GM23338 (cell line): ENCODE data around the gene KLHL13. TPM values are rescaled to one million over a fixed set of nuclear protein-coding genes. Genes with fewer than 3 reads are reported as not detected.

Experiments used
- ATAC-seq: fragments of 200-7000 bp; cut with Tn5 transposase; 3 replicates; pipeline ENCODE4 v1.9.1; 2020
- DNase-seq: peaks from one replicate; pipeline ENCODE4 v3.0.0-alpha.2; 2015; ENCODE audit warnings: low spot score
- H2AFZ ChIP-seq: fragments of 200-600 bp; sonication (generic); 2 replicates; pipeline ENCODE4 v1.8.0; 2016; ENCODE audit warnings: antibody characterized with exemption, mild to moderate bottlenecking, moderate library complexity
- H3F3A ChIP-seq: fragments of 200-600 bp; sonication (generic); replicated peaks from 2 replicates; pipeline ENCODE4 v1.8.0; 2017; ENCODE audit warnings: antibody characterized with exemption, mixed run types, low read depth
- H3K27ac ChIP-seq: fragments of 200-600 bp; sonication (generic); 2 replicates; pipeline ENCODE4 v1.6.1; 2016; ENCODE audit warnings: low read depth
- H3K27me3 ChIP-seq: fragments of 200-600 bp; sonication (generic); 2 replicates; pipeline ENCODE4 v1.8.0; 2016; ENCODE audit warnings: mild to moderate bottlenecking, mixed run types, moderate library complexity; ENCODE audit not compliant: insufficient read depth
- H3K36me3 ChIP-seq: fragments of 200-600 bp; sonication (generic); 2 replicates; pipeline ENCODE4 v1.8.0; 2016; ENCODE audit warnings: mild to moderate bottlenecking; ENCODE audit not compliant: insufficient read depth
- H3K4me1 ChIP-seq: fragments of 200-600 bp; sonication (generic); 2 replicates; pipeline ENCODE4 v1.8.0; 2016; ENCODE audit warnings: mild to moderate bottlenecking, moderate library complexity; ENCODE audit not compliant: insufficient read depth
- H3K4me2 ChIP-seq: fragments of 200-600 bp; sonication (generic); 2 replicates; pipeline ENCODE4 v1.7.1; 2017; ENCODE audit warnings: mixed run types
- H3K4me3 ChIP-seq: fragments of 200-600 bp; sonication (generic); 2 replicates; pipeline ENCODE4 v1.6.1; 2016; ENCODE audit warnings: mixed run types
- H3K79me2 ChIP-seq: fragments of 200-600 bp; sonication (generic); replicated peaks from 2 replicates; pipeline ENCODE4 v1.8.0; 2017; ENCODE audit warnings: mild to moderate bottlenecking; ENCODE audit not compliant: insufficient read depth
- H3K9me2 ChIP-seq: fragments of 200-600 bp; sonication (generic); 2 replicates; pipeline ENCODE4 v1.8.0; 2017; ENCODE audit not compliant: insufficient read depth
- H4K20me1 ChIP-seq: fragments of 200-600 bp; sonication (generic); replicated peaks from 2 replicates; pipeline ENCODE4 v1.8.0; 2017; ENCODE audit warnings: mild to moderate bottlenecking; ENCODE audit not compliant: insufficient read depth
- H3K27ac Mint-ChIP-seq: 2 replicates; pipeline ENCODE4 v1.8.0; 2020; ENCODE audit warnings: inconsistent platforms, mild to moderate bottlenecking, moderate library complexity, mixed read lengths
- H3K27me3 Mint-ChIP-seq: 3 replicates; pipeline ENCODE4 v1.8.0; 2022; ENCODE audit warnings: low read depth, mild to moderate bottlenecking, moderate library complexity, mixed read lengths, inconsistent platforms; ENCODE audit not compliant: insufficient read depth, poor library complexity
- H3K36me3 Mint-ChIP-seq: 3 replicates; pipeline ENCODE4 v1.8.0; 2021; ENCODE audit warnings: low read depth, mild to moderate bottlenecking, inconsistent platforms, moderate library complexity, mixed read lengths
- H3K4me1 Mint-ChIP-seq: 3 replicates; pipeline ENCODE4 v1.8.0; 2020; ENCODE audit warnings: mild to moderate bottlenecking, inconsistent platforms, mixed read lengths
- H3K4me3 Mint-ChIP-seq: 3 replicates; pipeline ENCODE4 v1.8.0; 2021; ENCODE audit warnings: moderate library complexity, mild to moderate bottlenecking, inconsistent platforms, mixed read lengths
- H3K9me3 Mint-ChIP-seq: 3 replicates; pipeline ENCODE4 v1.8.0; 2020; ENCODE audit warnings: moderate library complexity, mild to moderate bottlenecking, inconsistent platforms, mixed read lengths
- CREB1 ChIP-seq: fragments of 250-450 bp; sonication (Bioruptor Pico); IDR thresholded peaks from 2 replicates; pipeline ENCODE4 v1.5.0; 2020; ENCODE audit warnings: low read depth, mild to moderate bottlenecking, moderate library complexity
- CTCF ChIP-seq, 2 experiments: fragments of 200-600 bp in 1 of 2; sonication (generic) in 1 of 2; conservative IDR thresholded peaks; 2 replicates each; pipeline versions ENCODE4 v1.5.1 to v1.6.1; 2016 to 2017; ENCODE audit warnings: antibody characterized with exemption in 2 of 2, low read depth in 2 of 2, mild to moderate bottlenecking in 2 of 2, moderate library complexity in 1 of 2
- ETS1 ChIP-seq: IDR thresholded peaks from 2 replicates; pipeline ENCODE4 v1.6.1; 2016; ENCODE audit warnings: antibody characterized with exemption
- EZH2 ChIP-seq: fragments of 200-600 bp; sonication (generic); IDR thresholded peaks from one replicate; pipeline ENCODE4 v1.8.0; 2017; ENCODE audit warnings: antibody characterized with exemption, mild to moderate bottlenecking, low read depth; ENCODE audit not compliant: unreplicated experiment
- EZH2phosphoT487 ChIP-seq: fragments of 200-600 bp; sonication (generic); IDR thresholded peaks from one replicate; pipeline ENCODE4 v1.8.1; 2018; ENCODE audit warnings: antibody characterized with exemption; ENCODE audit not compliant: unreplicated experiment
- JUNB ChIP-seq: IDR thresholded peaks from one replicate; pipeline ENCODE4 v1.6.1; 2016; ENCODE audit warnings: antibody characterized with exemption; ENCODE audit not compliant: unreplicated experiment
- NANOG ChIP-seq: IDR thresholded peaks from 2 replicates; pipeline ENCODE4 v1.6.1; 2016; ENCODE audit warnings: antibody characterized with exemption, borderline replicate concordance
- POLR2AphosphoS5 ChIP-seq: IDR thresholded peaks from 2 replicates; pipeline ENCODE4 v1.6.1; 2016; ENCODE audit warnings: antibody characterized with exemption, low read depth
- STAT1 ChIP-seq: IDR thresholded peaks from one replicate; pipeline ENCODE4 v1.6.1; 2016; ENCODE audit warnings: antibody characterized with exemption; ENCODE audit not compliant: unreplicated experiment
- ZNF114 ChIP-seq: fragments of 250-450 bp; sonication (Bioruptor Pico); IDR thresholded peaks from 2 replicates; pipeline ENCODE4 v1.5.0; 2020; ENCODE audit warnings: mild to moderate bottlenecking, moderate library complexity
- ZNF331 ChIP-seq: fragments of 250-450 bp; sonication (Bioruptor Pico); IDR thresholded peaks from 2 replicates; pipeline ENCODE4 v1.5.0; 2020; ENCODE audit warnings: low read depth, mild to moderate bottlenecking, moderate library complexity
- ZNF462 ChIP-seq: fragments of 250-450 bp; sonication (Bioruptor Pico); IDR thresholded peaks from 2 replicates; pipeline ENCODE4 v1.5.0; 2020; ENCODE audit warnings: mild to moderate bottlenecking, moderate library complexity
- polyA plus RNA-seq: library from polyadenylated mRNA; unstranded; fragments of >200 nt; fragmentation: Nextera tagmentation; extraction: Ambion mirVana; gene quantifications from 2 replicates; pipeline ENCODE4 v1.2.1, GENCODE V29; 2016
- total RNA-seq: library from RNA; depleted of rRNA; stranded (reverse); fragments of >200 nt; shearing (Covaris generic); gene quantifications from 2 replicates; pipeline ENCODE4 v1.2.3, GENCODE V29; 2014
- TF ChIP-seq, protein P1 (sequence below): IDR thresholded peaks from one replicate; pipeline ENCODE4 v1.6.1; 2018; ENCODE audit warnings: antibody characterized with exemption; ENCODE audit not compliant: unreplicated experiment

The KLHL13 gene
- total and polyA plus RNA-seq, 2 experiments from 2014 or later, result 5.9 to 10.9 TPM

- no peaks in the 10 kb centered on the region for H3K36me3 Mint-ChIP-seq
- no peaks in the 10 kb centered on the region; the same call in 2 of the 3 replicates for H3K9me3 Mint-ChIP-seq
Observed at GRCh38 chrX:118143578-118143977, 27.0 kb upstream of the KLHL13 start.

More at GRCh38 chrX:118143578-118143977, 27.0 kb upstream of the KLHL13 start:
- H3K4me1 ChIP-seq, result no peaks in the 10 kb centered on the region
- H4K20me1 ChIP-seq, result no peaks in the 10 kb centered on the region
- TF ChIP-seq ETS1 (no peak), POLR2AphosphoS5 (no peak), JUNB (no peak), STAT1 (no peak), CREB1 (no peak), EZH2phosphoT487 (no peak), ZNF114 (no peak), ZNF462 (no peak), NANOG (no peak), CTCF (conservative IDR thresholded peaks at IDR 0.05; ENCODE audit: low read depth in 2 of 2) (no peak), EZH2 (no peak), ZNF331 (no peak)
- TF ChIP-seq, protein P1, sequence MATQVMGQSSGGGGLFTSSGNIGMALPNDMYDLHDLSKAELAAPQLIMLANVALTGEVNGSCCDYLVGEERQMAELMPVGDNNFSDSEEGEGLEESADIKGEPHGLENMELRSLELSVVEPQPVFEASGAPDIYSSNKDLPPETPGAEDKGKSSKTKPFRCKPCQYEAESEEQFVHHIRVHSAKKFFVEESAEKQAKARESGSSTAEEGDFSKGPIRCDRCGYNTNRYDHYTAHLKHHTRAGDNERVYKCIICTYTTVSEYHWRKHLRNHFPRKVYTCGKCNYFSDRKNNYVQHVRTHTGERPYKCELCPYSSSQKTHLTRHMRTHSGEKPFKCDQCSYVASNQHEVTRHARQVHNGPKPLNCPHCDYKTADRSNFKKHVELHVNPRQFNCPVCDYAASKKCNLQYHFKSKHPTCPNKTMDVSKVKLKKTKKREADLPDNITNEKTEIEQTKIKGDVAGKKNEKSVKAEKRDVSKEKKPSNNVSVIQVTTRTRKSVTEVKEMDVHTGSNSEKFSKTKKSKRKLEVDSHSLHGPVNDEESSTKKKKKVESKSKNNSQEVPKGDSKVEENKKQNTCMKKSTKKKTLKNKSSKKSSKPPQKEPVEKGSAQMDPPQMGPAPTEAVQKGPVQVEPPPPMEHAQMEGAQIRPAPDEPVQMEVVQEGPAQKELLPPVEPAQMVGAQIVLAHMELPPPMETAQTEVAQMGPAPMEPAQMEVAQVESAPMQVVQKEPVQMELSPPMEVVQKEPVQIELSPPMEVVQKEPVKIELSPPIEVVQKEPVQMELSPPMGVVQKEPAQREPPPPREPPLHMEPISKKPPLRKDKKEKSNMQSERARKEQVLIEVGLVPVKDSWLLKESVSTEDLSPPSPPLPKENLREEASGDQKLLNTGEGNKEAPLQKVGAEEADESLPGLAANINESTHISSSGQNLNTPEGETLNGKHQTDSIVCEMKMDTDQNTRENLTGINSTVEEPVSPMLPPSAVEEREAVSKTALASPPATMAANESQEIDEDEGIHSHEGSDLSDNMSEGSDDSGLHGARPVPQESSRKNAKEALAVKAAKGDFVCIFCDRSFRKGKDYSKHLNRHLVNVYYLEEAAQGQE, result no peak
- no peaks in the 10 kb centered on the region for H3K27me3 Mint-ChIP-seq
- H3K4me3 Mint-ChIP-seq, result no peak overlapping the region
- no peak overlapping the region for H3K27ac Mint-ChIP-seq
- ATAC-seq, result no peak
- H3K79me2 ChIP-seq, result no peaks in the 10 kb centered on the region
- no peaks in the 10 kb centered on the region for H3K36me3 ChIP-seq
- no peak overlapping the region for H3K27ac ChIP-seq
- no peaks in the 10 kb centered on the region for H3K9me2 ChIP-seq
- H3K4me2 ChIP-seq, result no peak overlapping the region
- no peaks in the 10 kb centered on the region for H3K27me3 ChIP-seq
- no peaks in the 10 kb centered on the region for H3K4me1 Mint-ChIP-seq
- no peak for DNase-seq
- H3K4me3 ChIP-seq, result no peak overlapping the region
- no peaks in the 10 kb centered on the region for H3F3A ChIP-seq
- no peak overlapping the region for H2AFZ ChIP-seq
